GM12891 (cell line): ENCODE data around the gene APC2.

ENCODE experiments used
- PAX5 ChIP-seq: IDR thresholded peaks from 2 replicates; pipeline ENCODE4 v1.6.1; 2011; ENCODE audit warnings: low read length, moderate library complexity, mild to moderate bottlenecking; ENCODE audit not compliant: insufficient read depth, severe bottlenecking
- POLR2A ChIP-seq: IDR thresholded peaks from 2 replicates; pipeline ENCODE4 v1.6.1; 2011; ENCODE audit warnings: low read depth, low read length, control low read depth
- POU2F2 ChIP-seq: IDR thresholded peaks from 2 replicates; pipeline ENCODE4 v1.6.1; 2011; ENCODE audit warnings: low read depth, mild to moderate bottlenecking, control low read depth, low read length, moderate library complexity

- TF ChIP-seq POLR2A (no peak), POU2F2 (no peak), PAX5 (no peak)
These were observed 52.6 kb downstream of the APC2 start for GRCh38 chr19:1502433-1503088.
